Breast epithelium (tissue), 3 donors: ENCODE measurements around the gene CTTNBP2NL.

Experiments used
- POLR2AphosphoS5 ChIP-seq, 3 donors: sonication (generic); formaldehyde crosslinking; IDR thresholded peaks; one replicate each; pipeline ENCODE4 v1.6.1; 2017; ENCODE audit warnings: antibody characterized with exemption in 3 of 3
- TF ChIP-seq, protein P1 (sequence below), 3 donors: fragments of 450-650 bp; IDR thresholded peaks; one replicate each; pipeline ENCODE4 v1.5.1; 2016 to 2017; ENCODE audit warnings: antibody characterized with exemption in 3 of 3, mild to moderate bottlenecking in 3 of 3, moderate library complexity in 3 of 3

DNA sequence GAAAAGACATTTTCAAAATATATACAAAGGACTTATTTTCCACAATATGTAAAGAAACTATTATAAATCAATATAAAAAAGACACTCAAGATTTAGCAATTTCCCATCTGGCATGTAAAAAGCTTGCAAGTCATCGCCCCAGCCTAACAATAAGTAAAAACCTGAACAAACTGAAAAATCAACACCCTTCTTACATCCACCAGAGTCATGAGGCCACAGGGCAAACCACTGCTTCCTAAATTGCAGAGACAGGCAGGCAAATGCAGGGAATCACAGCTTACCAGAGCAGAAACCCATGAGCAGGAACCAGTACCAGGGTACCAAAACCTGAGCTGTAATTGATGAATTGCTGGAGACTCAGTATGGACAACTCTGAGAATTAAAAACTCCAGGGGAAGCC is 96.1 kb downstream of the CTTNBP2NL start:
- TF ChIP-seq, protein P1, sequence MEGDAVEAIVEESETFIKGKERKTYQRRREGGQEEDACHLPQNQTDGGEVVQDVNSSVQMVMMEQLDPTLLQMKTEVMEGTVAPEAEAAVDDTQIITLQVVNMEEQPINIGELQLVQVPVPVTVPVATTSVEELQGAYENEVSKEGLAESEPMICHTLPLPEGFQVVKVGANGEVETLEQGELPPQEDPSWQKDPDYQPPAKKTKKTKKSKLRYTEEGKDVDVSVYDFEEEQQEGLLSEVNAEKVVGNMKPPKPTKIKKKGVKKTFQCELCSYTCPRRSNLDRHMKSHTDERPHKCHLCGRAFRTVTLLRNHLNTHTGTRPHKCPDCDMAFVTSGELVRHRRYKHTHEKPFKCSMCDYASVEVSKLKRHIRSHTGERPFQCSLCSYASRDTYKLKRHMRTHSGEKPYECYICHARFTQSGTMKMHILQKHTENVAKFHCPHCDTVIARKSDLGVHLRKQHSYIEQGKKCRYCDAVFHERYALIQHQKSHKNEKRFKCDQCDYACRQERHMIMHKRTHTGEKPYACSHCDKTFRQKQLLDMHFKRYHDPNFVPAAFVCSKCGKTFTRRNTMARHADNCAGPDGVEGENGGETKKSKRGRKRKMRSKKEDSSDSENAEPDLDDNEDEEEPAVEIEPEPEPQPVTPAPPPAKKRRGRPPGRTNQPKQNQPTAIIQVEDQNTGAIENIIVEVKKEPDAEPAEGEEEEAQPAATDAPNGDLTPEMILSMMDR (IDR thresholded peaks at IDR 0.05), result no peak
- TF ChIP-seq POLR2AphosphoS5 (IDR thresholded peaks at IDR 0.05), result no peak
